ENCODE results near the gene OR1J4. TPM values are rescaled to one million over a fixed set of nuclear protein-coding genes. Genes with fewer than 3 reads are reported as not detected.

The OR1J4 gene
- total and polyA plus RNA-seq, 9 donors, result not detected

DNA sequence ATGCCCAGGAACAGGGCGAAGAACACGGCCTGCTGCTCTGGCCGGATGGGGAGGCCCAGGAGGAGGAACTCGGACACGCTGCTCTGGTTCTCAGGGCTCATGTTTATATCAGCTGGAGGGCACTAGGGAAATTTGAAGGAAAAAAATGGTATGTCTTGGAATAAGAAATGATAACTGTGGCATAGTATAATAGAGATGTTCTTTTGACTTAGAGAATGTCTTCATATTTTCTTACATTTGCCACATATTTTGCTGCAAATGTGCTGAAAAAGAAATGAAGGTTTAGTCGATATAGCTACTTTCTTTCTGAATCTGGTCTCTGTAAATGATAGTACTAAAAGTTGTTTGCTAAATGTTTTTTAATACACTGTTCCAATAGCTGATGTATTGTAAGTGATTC lies 41.1 kb upstream of the OR1J4 start, which contains the start of gene OR1J1:
Gene OR1J1, minus strand, starts transcription at position 101 of the 400 bp plus-strand sequence. Its CDS starts 0 bp downstream, at position 101.
- 78 to 84% (median 83%) methylated on average over 6 of the region's 6 CpGs for WGBS, 3 donors
- DNase-seq, result no peak
- H3K27me3 ChIP-seq, result no peaks in the 10 kb centered on the region
- no peaks in the 10 kb centered on the region for H3K36me3 ChIP-seq
- no peaks in the 10 kb centered on the region for H3K4me1 ChIP-seq (ENCODE audit: insufficient read depth)
- TF ChIP-seq, protein P1, sequence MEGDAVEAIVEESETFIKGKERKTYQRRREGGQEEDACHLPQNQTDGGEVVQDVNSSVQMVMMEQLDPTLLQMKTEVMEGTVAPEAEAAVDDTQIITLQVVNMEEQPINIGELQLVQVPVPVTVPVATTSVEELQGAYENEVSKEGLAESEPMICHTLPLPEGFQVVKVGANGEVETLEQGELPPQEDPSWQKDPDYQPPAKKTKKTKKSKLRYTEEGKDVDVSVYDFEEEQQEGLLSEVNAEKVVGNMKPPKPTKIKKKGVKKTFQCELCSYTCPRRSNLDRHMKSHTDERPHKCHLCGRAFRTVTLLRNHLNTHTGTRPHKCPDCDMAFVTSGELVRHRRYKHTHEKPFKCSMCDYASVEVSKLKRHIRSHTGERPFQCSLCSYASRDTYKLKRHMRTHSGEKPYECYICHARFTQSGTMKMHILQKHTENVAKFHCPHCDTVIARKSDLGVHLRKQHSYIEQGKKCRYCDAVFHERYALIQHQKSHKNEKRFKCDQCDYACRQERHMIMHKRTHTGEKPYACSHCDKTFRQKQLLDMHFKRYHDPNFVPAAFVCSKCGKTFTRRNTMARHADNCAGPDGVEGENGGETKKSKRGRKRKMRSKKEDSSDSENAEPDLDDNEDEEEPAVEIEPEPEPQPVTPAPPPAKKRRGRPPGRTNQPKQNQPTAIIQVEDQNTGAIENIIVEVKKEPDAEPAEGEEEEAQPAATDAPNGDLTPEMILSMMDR (IDR thresholded peaks at IDR 0.05), result no peak
- TF ChIP-seq POLR2A (IDR thresholded peaks at IDR 0.05) (no peak), EP300 (IDR thresholded peaks at IDR 0.05) (no peak)
- no peaks in the 10 kb centered on the region for H3K9me3 ChIP-seq
- H3K4me3 ChIP-seq, result no peak within 1 kb of the TSS
- intact Hi-C loops (cut with DNase I), result loop anchor here in 1 of 4 donors (10.0 kb wide), 1 partner anchor 327 kb away; the partner anchor contains the start of gene OR1K1
- no peak within 1 kb of the TSS for H3K27ac ChIP-seq

DNA sequence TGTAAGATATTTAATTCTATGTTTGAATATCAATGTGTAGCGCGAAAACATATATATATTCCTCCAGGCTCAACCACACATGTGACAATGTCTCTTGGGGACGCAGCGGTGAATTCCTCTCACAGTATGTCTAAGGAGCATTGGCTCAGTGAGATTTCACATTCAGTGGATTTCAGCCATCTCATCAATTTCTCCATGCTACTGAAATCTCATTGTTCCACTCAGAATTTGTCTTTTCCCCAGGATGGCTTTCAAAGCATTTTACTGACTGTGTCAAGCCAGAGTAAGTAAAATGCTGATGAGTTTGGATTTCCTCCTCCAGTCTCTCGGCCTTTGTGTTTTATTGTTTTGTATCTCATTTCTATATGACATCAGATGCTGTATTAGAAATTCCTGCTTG lies 39.9 kb upstream of the OR1J4 start:
- no peaks in the 10 kb centered on the region for H3K36me3 ChIP-seq
- intact Hi-C loops (cut with DNase I), result loop anchor here in 1 of 4 donors (10.0 kb wide), 1 partner anchor 326 kb away; the partner anchor contains the start of gene OR1K1
- 86 to 97% (median 89%) methylated on average over 5 of the region's 5 CpGs for WGBS, 3 donors

DNA sequence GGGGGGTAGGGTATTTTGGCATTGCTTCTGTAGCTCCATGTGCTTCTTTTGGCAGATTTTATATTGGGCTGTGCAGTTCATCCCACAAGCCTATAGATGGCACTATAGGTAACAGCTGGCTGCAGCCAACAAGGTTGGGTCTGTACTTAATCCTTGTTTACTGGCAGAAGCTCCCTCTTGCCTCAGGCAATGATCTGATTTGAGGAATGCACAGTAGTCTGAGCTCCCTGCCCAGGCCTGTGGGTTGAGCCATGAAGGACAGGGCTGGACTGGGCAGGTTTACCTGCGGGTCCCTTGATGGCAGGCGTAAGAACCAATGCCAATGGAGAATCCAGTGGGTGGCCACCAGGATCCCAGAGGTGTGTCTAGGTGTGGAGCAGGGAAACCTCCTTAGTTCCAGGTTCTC lies 20.1 kb upstream of the OR1J4 start:
- intact Hi-C loops (cut with DNase I), result no loop called here
- Histone ChIP-seq H3K4me3 (no peak overlapping the region), H3K9me3 (no peaks in the 10 kb centered on the region), H3K4me1 (ENCODE audit: insufficient read depth) (no peaks in the 10 kb centered on the region), H3K36me3 (no peaks in the 10 kb centered on the region), H3K27me3 (no peaks in the 10 kb centered on the region), H3K27ac (no peak overlapping the region)
- TF ChIP-seq POLR2A (IDR thresholded peaks at IDR 0.05), result no peak
- TF ChIP-seq, protein P1 (IDR thresholded peaks at IDR 0.05), result no peak
- no peak for TF ChIP-seq EP300 (IDR thresholded peaks at IDR 0.05)
- WGBS, 3 donors, result 29 to 82% (median 46%) methylated on average over 2 of the region's 2 CpGs
- no peak for DNase-seq

More for the DNA sequence above, 39.9 kb upstream of the OR1J4 start:
- H3K27ac ChIP-seq, result no peak overlapping the region
- H3K4me1 ChIP-seq (ENCODE audit: insufficient read depth), result no peaks in the 10 kb centered on the region
- no peaks in the 10 kb centered on the region for H3K9me3 ChIP-seq
- TF ChIP-seq EP300 (IDR thresholded peaks at IDR 0.05), result no peak
- TF ChIP-seq POLR2A (IDR thresholded peaks at IDR 0.05), result no peak
- TF ChIP-seq, protein P1 (IDR thresholded peaks at IDR 0.05), result no peak
- H3K27me3 ChIP-seq, result no peaks in the 10 kb centered on the region
- no peak overlapping the region for H3K4me3 ChIP-seq
- no peak for DNase-seq

DNA sequence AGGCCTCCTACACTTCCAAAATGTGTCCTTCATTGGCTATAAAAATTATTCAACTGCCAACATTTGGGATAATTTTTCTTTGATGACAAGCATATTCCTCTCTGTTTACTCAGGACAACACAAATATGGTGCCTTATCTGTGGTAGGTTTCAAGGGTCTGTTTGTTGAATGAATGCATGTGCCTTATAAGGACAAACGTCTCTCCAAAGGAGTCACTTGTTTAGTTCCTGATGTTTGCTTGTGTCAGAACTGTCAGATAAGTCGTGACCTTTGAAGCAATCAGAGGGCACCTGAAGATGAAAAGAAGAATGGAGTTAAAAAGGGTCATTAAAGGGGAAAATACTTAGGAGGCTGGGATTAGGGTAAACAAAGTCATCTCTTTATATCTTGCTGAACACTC lies 12.0 kb upstream of the OR1J4 start:
- H3K4me3 ChIP-seq, result no peak overlapping the region
- 35 to 41% (median 38%) methylated on average over 2 of the region's 2 CpGs for WGBS, 3 donors
- TF ChIP-seq, protein P1 (IDR thresholded peaks at IDR 0.05), result no peak
- intact Hi-C loops (cut with DNase I), result no loop called here
- no peaks in the 10 kb centered on the region for H3K4me1 ChIP-seq (ENCODE audit: insufficient read depth)
- no peaks in the 10 kb centered on the region for H3K9me3 ChIP-seq
- no peaks in the 10 kb centered on the region for H3K27me3 ChIP-seq
- no peak for DNase-seq
- H3K36me3 ChIP-seq, result no peaks in the 10 kb centered on the region
- no peak overlapping the region for H3K27ac ChIP-seq
